ENCODE results near the gene HEATR9.

HEATR9 gene

GRCh38 chr17:35875072-35875799, 6.5 kb upstream of the HEATR9 start:
- peak; percentile 29 for DNase-seq (ENCODE audit: low spot score)
- in situ Hi-C loops (cut with MboI; ENCODE audit: low pct_unique_long_range_greater_than_20kb, low sequenced_read_pairs, unreplicated experiment): no loop called here
- TF ChIP-seq CTCF (IDR thresholded peaks at IDR 0.05; ENCODE audit: extremely low read depth, insufficient read depth, missing control alignments): no peak

- in situ Hi-C loops (cut with MboI; ENCODE audit: low pct_unique_long_range_greater_than_20kb, low sequenced_read_pairs, unreplicated experiment): no loop called here
- TF ChIP-seq CTCF (IDR thresholded peaks at IDR 0.05; ENCODE audit: extremely low read depth, insufficient read depth, missing control alignments): no peak
- DNase-seq (ENCODE audit: low spot score): no peak
Measured at GRCh38 chr17:35872196-35872980, 3.7 kb upstream of the HEATR9 start.

- in situ Hi-C loops (cut with MboI; ENCODE audit: low pct_unique_long_range_greater_than_20kb, low sequenced_read_pairs, unreplicated experiment): no loop called here
- no peak for DNase-seq (ENCODE audit: low spot score)
- TF ChIP-seq CTCF (IDR thresholded peaks at IDR 0.05; ENCODE audit: extremely low read depth, insufficient read depth, missing control alignments): no peak
Measured at GRCh38 chr17:35870906-35871819, 2.5 kb upstream of the HEATR9 start.

GRCh38 chr17:35867574-35867973, 1.1 kb downstream of the HEATR9 start:
- TF ChIP-seq CTCF (IDR thresholded peaks at IDR 0.05; ENCODE audit: extremely low read depth, insufficient read depth, missing control alignments): no peak
- in situ Hi-C loops (cut with MboI; ENCODE audit: low pct_unique_long_range_greater_than_20kb, low sequenced_read_pairs, unreplicated experiment): no loop called here
- no peak for DNase-seq (ENCODE audit: low spot score)

- DNase-seq (ENCODE audit: low spot score): no peak
- in situ Hi-C loops (cut with MboI; ENCODE audit: low pct_unique_long_range_greater_than_20kb, low sequenced_read_pairs, unreplicated experiment): no loop called here
- TF ChIP-seq CTCF (IDR thresholded peaks at IDR 0.05; ENCODE audit: extremely low read depth, insufficient read depth, missing control alignments): no peak
Measured at GRCh38 chr17:35866341-35866950, 2.2 kb downstream of the HEATR9 start.
